ENCODE measurements around the gene CTBP1. TPM values are rescaled to one million over a fixed set of nuclear protein-coding genes. Genes with fewer than 3 reads are reported as not detected.
A peak's percentile ranks its signal among the peaks of the same experiment; 100 is the strongest.

The CTBP1 gene
- total RNA-seq, 1 experiment from 2014 or later: 153 TPM

- H2AFZ ChIP-seq: no peak overlapping the region
- no TSS peak for BruUV-seq (replicated peaks)
- no peak overlapping the region for H3K4me3 ChIP-seq
- H3K27ac ChIP-seq: no peak overlapping the region
- H3K9me2 ChIP-seq (ENCODE audit: insufficient read depth): no peaks in the 10 kb centered on the region
- intact Hi-C loops (cut with micrococcal nuclease; ENCODE audit: unreplicated experiment): no loop called here
- H3K4me1 ChIP-seq (replicated peaks; ENCODE audit: insufficient read depth): no peaks in the 10 kb centered on the region
- H3F3A ChIP-seq (ENCODE audit: insufficient read depth, low read depth): no peaks in the 10 kb centered on the region
- no peaks in the 10 kb centered on the region for H3K36me3 ChIP-seq (ENCODE audit: low read depth)
- H3K27me3 ChIP-seq (ENCODE audit: insufficient read depth, low read depth): peaks cover 36% of the 10 kb centered on the region
- DNase-seq: no peak
- no peak overlapping the region for H3K4me2 ChIP-seq
- ChIA-PET CTCF (no interaction called here), POLR2A (ENCODE audit: unreplicated experiment) (interaction anchor here (0.7 kb wide), 1 partner anchor 86 kb away, joined by 6 read pairs; no protein-coding TSS in a partner anchor)
- H3K9me3 ChIP-seq (ENCODE audit: insufficient read depth, low read depth): peaks cover 12% of the 10 kb centered on the region; the same call in 1 of the 2 replicates
- TF ChIP-seq CTCF (conservative IDR thresholded peaks at IDR 0.05): no peak
- TF ChIP-seq EZH2 (IDR thresholded peaks at IDR 0.05; ENCODE audit: low read depth): no peak
- H4K20me1 ChIP-seq (ENCODE audit: insufficient read depth): no peaks in the 10 kb centered on the region
- no peaks in the 10 kb centered on the region for H3K79me2 ChIP-seq (ENCODE audit: low read depth)
Measured at GRCh38 chr4:1260418-1261106, 11.6 kb upstream of the CTBP1 start.

- ChIA-PET POLR2A (ENCODE audit: unreplicated experiment) (interaction anchor here (0.7 kb wide), 1 partner anchor 86 kb away, joined by 6 read pairs; no protein-coding TSS in a partner anchor), CTCF (no interaction called here)
- no peak for DNase-seq
- no peak overlapping the region for H3K4me2 ChIP-seq
- peaks cover 17% of the 10 kb centered on the region; the same call in 1 of the 2 replicates for H3K9me3 ChIP-seq (ENCODE audit: insufficient read depth, low read depth)
- TF ChIP-seq CTCF (conservative IDR thresholded peaks at IDR 0.05) (no peak), EZH2 (IDR thresholded peaks at IDR 0.05; ENCODE audit: low read depth) (no peak)
- no peaks in the 10 kb centered on the region; the same call in 1 of the 2 replicates for H3F3A ChIP-seq (ENCODE audit: insufficient read depth, low read depth)
- no peaks in the 10 kb centered on the region for H3K4me1 ChIP-seq (replicated peaks; ENCODE audit: insufficient read depth)
- intact Hi-C loops (cut with micrococcal nuclease; ENCODE audit: unreplicated experiment): no loop called here
- peaks cover 36% of the 10 kb centered on the region for H3K27me3 ChIP-seq (ENCODE audit: insufficient read depth, low read depth)
- H3K36me3 ChIP-seq (ENCODE audit: low read depth): no peaks in the 10 kb centered on the region
- no peak overlapping the region for H2AFZ ChIP-seq
- no peak overlapping the region for H3K27ac ChIP-seq
- no peaks in the 10 kb centered on the region for H3K9me2 ChIP-seq (ENCODE audit: insufficient read depth)
- no peaks in the 10 kb centered on the region for H4K20me1 ChIP-seq (ENCODE audit: insufficient read depth)
- H3K79me2 ChIP-seq (ENCODE audit: low read depth): no peaks in the 10 kb centered on the region
- no peak overlapping the region for H3K4me3 ChIP-seq
- no TSS peak for BruUV-seq (replicated peaks)
Measured at GRCh38 chr4:1259966-1260365, 11.0 kb upstream of the CTBP1 start.

GRCh38 chr4:1258457-1258856 lies 9.5 kb upstream of the CTBP1 start:
- no peaks in the 10 kb centered on the region for H3K9me2 ChIP-seq (ENCODE audit: insufficient read depth)
- no peaks in the 10 kb centered on the region for H3K4me1 ChIP-seq (replicated peaks; ENCODE audit: insufficient read depth)
- TF ChIP-seq CTCF (conservative IDR thresholded peaks at IDR 0.05) (peak; percentile 27; the same call in 1 of the 2 replicates), EZH2 (IDR thresholded peaks at IDR 0.05; ENCODE audit: low read depth) (no peak)
- DNase-seq: no peak
- no peak overlapping the region for H2AFZ ChIP-seq
- no peak overlapping the region for H3K27ac ChIP-seq
- BruUV-seq (replicated peaks): no TSS peak
- H3K27me3 ChIP-seq (ENCODE audit: insufficient read depth, low read depth): peaks cover 36% of the 10 kb centered on the region
- CTCF ChIA-PET: no interaction called here
- no peaks in the 10 kb centered on the region for H3K36me3 ChIP-seq (ENCODE audit: low read depth)
- H3F3A ChIP-seq (ENCODE audit: insufficient read depth, low read depth): no peaks in the 10 kb centered on the region; the same call in 1 of the 2 replicates
- H4K20me1 ChIP-seq (ENCODE audit: insufficient read depth): no peaks in the 10 kb centered on the region
- peaks cover 17% of the 10 kb centered on the region; the same call in 1 of the 2 replicates for H3K9me3 ChIP-seq (ENCODE audit: insufficient read depth, low read depth)
- no peaks in the 10 kb centered on the region for H3K79me2 ChIP-seq (ENCODE audit: low read depth)
- H3K4me2 ChIP-seq: no peak overlapping the region
- no peak overlapping the region for H3K4me3 ChIP-seq
- intact Hi-C loops (cut with micrococcal nuclease; ENCODE audit: unreplicated experiment): no loop called here
- POLR2A ChIA-PET (ENCODE audit: unreplicated experiment): no interaction called here
